T-helper 2 cell treated with Interferon-gamma antibody and Interleukin-4, amounts not matched to agents 5 μg/mL and 100 μg/mL, for 36 hours (primary cell): ENCODE results near the gene EAF2.
"Not testable (repeated sequence)": the region's sequence is repeated elsewhere in the genome, so short reads cannot be mapped to it uniquely, and the experiment has no call there.

Source experiments
- DNase-seq: peaks from one replicate; pipeline ENCODE4 v3.0.0; 2021; ENCODE audit warnings: low spot score
- H3K27ac Mint-ChIP-seq: one replicate; pipeline ENCODE4 v1.8.0; 2021; ENCODE audit warnings: mild to moderate bottlenecking, mixed read lengths
- H3K27me3 Mint-ChIP-seq: one replicate; pipeline ENCODE4 v1.8.0; 2021; ENCODE audit warnings: low read depth, mixed read lengths
- H3K36me3 Mint-ChIP-seq: one replicate; pipeline ENCODE4 v1.8.0; 2021; ENCODE audit warnings: low read depth, mixed read lengths
- H3K4me1 Mint-ChIP-seq: one replicate; pipeline ENCODE4 v1.8.0; 2021; ENCODE audit warnings: low read depth, mixed read lengths
- H3K4me3 Mint-ChIP-seq: one replicate; pipeline ENCODE4 v1.8.0; 2022; ENCODE audit warnings: mild to moderate bottlenecking, moderate library complexity, mixed read lengths
- H3K9me3 Mint-ChIP-seq: one replicate; pipeline ENCODE4 v1.8.0; 2021; ENCODE audit warnings: mixed read lengths

Gene EAF2

GRCh38 chr3:121834157-121834670, 795 bp upstream of the EAF2 start:
- peaks cover 34% of the 10 kb centered on the region for H3K36me3 Mint-ChIP-seq
- H3K4me3 Mint-ChIP-seq: peak overlapping the region; percentile 98
- DNase-seq: no peak
- H3K4me1 Mint-ChIP-seq: peaks cover 57% of the 10 kb centered on the region
- peak overlapping the region; percentile 97 for H3K27ac Mint-ChIP-seq
- no peaks in the 10 kb centered on the region for H3K9me3 Mint-ChIP-seq
- no peaks in the 10 kb centered on the region for H3K27me3 Mint-ChIP-seq

- peak overlapping the region; percentile 97 for H3K27ac Mint-ChIP-seq
- peak overlapping the region; percentile 98 for H3K4me3 Mint-ChIP-seq
- DNase-seq: no peak
- H3K4me1 Mint-ChIP-seq: peaks cover 58% of the 10 kb centered on the region
- H3K36me3 Mint-ChIP-seq: peaks cover 38% of the 10 kb centered on the region
- H3K9me3 Mint-ChIP-seq: no peaks in the 10 kb centered on the region
- H3K27me3 Mint-ChIP-seq: no peaks in the 10 kb centered on the region
Measured at GRCh38 chr3:121835465-121835801, 424 bp downstream of the EAF2 start.

GRCh38 chr3:121836064-121836463, 1.1 kb downstream of the EAF2 start:
- peaks cover 54% of the 10 kb centered on the region for H3K4me1 Mint-ChIP-seq
- peaks cover 41% of the 10 kb centered on the region for H3K36me3 Mint-ChIP-seq
- no peaks in the 10 kb centered on the region for H3K27me3 Mint-ChIP-seq
- H3K4me3 Mint-ChIP-seq: peak overlapping the region; percentile 98
- no peak for DNase-seq
- peak overlapping the region; percentile 97 for H3K27ac Mint-ChIP-seq
- no peaks in the 10 kb centered on the region for H3K9me3 Mint-ChIP-seq

GRCh38 chr3:121836481-121836880, 1.5 kb downstream of the EAF2 start:
- Mint-ChIP-seq H3K9me3 (no peaks in the 10 kb centered on the region), H3K4me3 (peak overlapping the region; percentile 98), H3K4me1 (peaks cover 52% of the 10 kb centered on the region), H3K27ac (peak overlapping the region; percentile 97), H3K27me3 (no peaks in the 10 kb centered on the region), H3K36me3 (peaks cover 39% of the 10 kb centered on the region)
- DNase-seq: no peak

- Mint-ChIP-seq H3K27me3 (no peaks in the 10 kb centered on the region), H3K27ac (no peak overlapping the region), H3K4me3 (no peak overlapping the region), H3K36me3 (peaks cover 25% of the 10 kb centered on the region), H3K9me3 (no peaks in the 10 kb centered on the region), H3K4me1 (peaks cover 36% of the 10 kb centered on the region)
- DNase-seq: no peak
Measured at GRCh38 chr3:121839962-121840361, 5.0 kb downstream of the EAF2 start.

GRCh38 chr3:121844892-121845291, 9.9 kb downstream of the EAF2 start:
- Mint-ChIP-seq H3K4me1 (peaks cover 18% of the 10 kb centered on the region), H3K36me3 (peaks cover 35% of the 10 kb centered on the region), H3K4me3 (no peak overlapping the region)

GRCh38 chr3:121852256-121852655, 17.2 kb downstream of the EAF2 start:
- H3K4me1 Mint-ChIP-seq: peaks cover 15% of the 10 kb centered on the region
- no peaks in the 10 kb centered on the region for H3K27me3 Mint-ChIP-seq
- H3K36me3 Mint-ChIP-seq: peaks cover 28% of the 10 kb centered on the region
- no peaks in the 10 kb centered on the region for H3K9me3 Mint-ChIP-seq
- no peak overlapping the region for H3K27ac Mint-ChIP-seq
- H3K4me3 Mint-ChIP-seq: no peak overlapping the region
- no peak for DNase-seq

More at GRCh38 chr3:121844892-121845291, 9.9 kb downstream of the EAF2 start:
- Mint-ChIP-seq H3K9me3 (no peaks in the 10 kb centered on the region), H3K27me3 (no peaks in the 10 kb centered on the region), H3K27ac (no peak overlapping the region)
- no peak for DNase-seq

GRCh38 chr3:121855555-121855954, 20.5 kb downstream of the EAF2 start:
- H3K4me3 Mint-ChIP-seq: no peak overlapping the region
- DNase-seq: no peak
- no peaks in the 10 kb centered on the region for H3K9me3 Mint-ChIP-seq
- no peaks in the 10 kb centered on the region for H3K27me3 Mint-ChIP-seq
- no peak overlapping the region for H3K27ac Mint-ChIP-seq
- H3K36me3 Mint-ChIP-seq: peaks cover 40% of the 10 kb centered on the region
- H3K4me1 Mint-ChIP-seq: peaks cover 7% of the 10 kb centered on the region

GRCh38 chr3:121857778-121858177, 22.8 kb downstream of the EAF2 start:
- H3K4me1 Mint-ChIP-seq, DNase-seq, H3K9me3 Mint-ChIP-seq, H3K27me3 Mint-ChIP-seq, H3K4me3 Mint-ChIP-seq, H3K27ac Mint-ChIP-seq: not testable (repeated sequence)
- peaks cover 54% of the 10 kb centered on the region for H3K36me3 Mint-ChIP-seq

GRCh38 chr3:121863247-121863646, 28.2 kb downstream of the EAF2 start:
- not testable (repeated sequence) for H3K4me3 Mint-ChIP-seq, H3K4me1 Mint-ChIP-seq, DNase-seq, H3K27me3 Mint-ChIP-seq, H3K9me3 Mint-ChIP-seq, H3K27ac Mint-ChIP-seq
- peaks cover 60% of the 10 kb centered on the region for H3K36me3 Mint-ChIP-seq

GRCh38 chr3:121863801-121864200, 28.8 kb downstream of the EAF2 start:
- DNase-seq: no peak
- peaks cover 58% of the 10 kb centered on the region for H3K36me3 Mint-ChIP-seq
- no peaks in the 10 kb centered on the region for H3K9me3 Mint-ChIP-seq
- H3K4me3 Mint-ChIP-seq: no peak overlapping the region
- no peak overlapping the region for H3K27ac Mint-ChIP-seq
- H3K4me1 Mint-ChIP-seq: peaks cover 4% of the 10 kb centered on the region
- no peaks in the 10 kb centered on the region for H3K27me3 Mint-ChIP-seq

GRCh38 chr3:121869736-121870135, 34.7 kb downstream of the EAF2 start:
- H3K4me1 Mint-ChIP-seq: no peaks in the 10 kb centered on the region
- H3K36me3 Mint-ChIP-seq: peaks cover 36% of the 10 kb centered on the region
- H3K27ac Mint-ChIP-seq: no peak overlapping the region
- no peaks in the 10 kb centered on the region for H3K9me3 Mint-ChIP-seq
- no peak overlapping the region for H3K4me3 Mint-ChIP-seq
- no peaks in the 10 kb centered on the region for H3K27me3 Mint-ChIP-seq
- DNase-seq: no peak

- H3K27me3 Mint-ChIP-seq: no peaks in the 10 kb centered on the region
- no peak overlapping the region for H3K4me3 Mint-ChIP-seq
- DNase-seq: no peak
- H3K4me1 Mint-ChIP-seq: no peaks in the 10 kb centered on the region
- H3K36me3 Mint-ChIP-seq: peaks cover 36% of the 10 kb centered on the region
- no peak overlapping the region for H3K27ac Mint-ChIP-seq
- no peaks in the 10 kb centered on the region for H3K9me3 Mint-ChIP-seq
Measured at GRCh38 chr3:121870717-121871116, 35.7 kb downstream of the EAF2 start.

GRCh38 chr3:121871430-121871829, 36.4 kb downstream of the EAF2 start:
- no peaks in the 10 kb centered on the region for H3K9me3 Mint-ChIP-seq
- H3K27me3 Mint-ChIP-seq: no peaks in the 10 kb centered on the region
- no peak overlapping the region for H3K27ac Mint-ChIP-seq
- peaks cover 30% of the 10 kb centered on the region for H3K36me3 Mint-ChIP-seq
- DNase-seq: no peak
- no peak overlapping the region for H3K4me3 Mint-ChIP-seq
- no peaks in the 10 kb centered on the region for H3K4me1 Mint-ChIP-seq

- no peaks in the 10 kb centered on the region for H3K27me3 Mint-ChIP-seq
- H3K27ac Mint-ChIP-seq: no peak overlapping the region
- no peak overlapping the region for H3K4me3 Mint-ChIP-seq
- peaks cover 20% of the 10 kb centered on the region for H3K36me3 Mint-ChIP-seq
- H3K4me1 Mint-ChIP-seq: peaks cover 5% of the 10 kb centered on the region
- DNase-seq: no peak
- no peaks in the 10 kb centered on the region for H3K9me3 Mint-ChIP-seq
Measured at GRCh38 chr3:121878411-121878810, 43.4 kb downstream of the EAF2 start.
